ENCODE results near the gene DNAJC17.

DNAJC17 gene

DNA sequence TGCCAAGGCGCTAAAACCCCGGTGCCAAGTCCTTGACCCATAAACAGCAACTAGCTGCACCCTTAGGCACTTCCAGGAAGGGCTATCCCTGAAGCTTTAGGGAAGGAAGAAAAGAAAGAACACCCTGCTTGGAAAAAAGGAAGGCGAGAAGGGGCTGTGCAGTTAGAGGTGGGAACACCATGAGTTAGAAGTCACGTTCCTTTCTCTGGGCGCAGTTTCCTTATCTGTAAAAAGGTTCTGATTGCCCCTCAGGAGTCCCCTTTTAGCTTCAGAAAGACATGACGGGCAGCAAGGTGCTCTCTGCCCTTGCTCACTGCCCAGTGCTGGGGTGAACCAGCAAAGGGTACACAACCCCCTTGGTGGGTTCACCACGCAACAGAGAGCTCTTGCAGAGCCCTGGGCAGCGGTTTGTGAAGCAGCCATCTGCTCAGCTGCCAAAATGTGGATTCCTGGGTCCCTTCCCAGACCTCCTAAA lies 42.6 kb downstream of the DNAJC17 start:
- Histone ChIP-seq H3K9ac (ENCODE audit: low read length) (peak overlapping the region; percentile 76), H3K27me3 (ENCODE audit: control insufficient read depth, insufficient read depth, low read length) (no peaks in the 10 kb centered on the region), H3K36me3 (ENCODE audit: control insufficient read depth, insufficient read depth, low read length) (peaks cover 16% of the 10 kb centered on the region; the same call in 1 of the 2 replicates), H3K4me3 (ENCODE audit: low read depth, low read length) (peak overlapping the region; percentile 94), H3K27ac (ENCODE audit: low read depth, low read length) (no peak overlapping the region), H3K9me3 (ENCODE audit: control insufficient read depth, insufficient read depth, low read depth, low read length) (no peaks in the 10 kb centered on the region), H3K4me1 (ENCODE audit: control insufficient read depth, insufficient read depth, low read length) (peaks cover 48% of the 10 kb centered on the region)

DNA sequence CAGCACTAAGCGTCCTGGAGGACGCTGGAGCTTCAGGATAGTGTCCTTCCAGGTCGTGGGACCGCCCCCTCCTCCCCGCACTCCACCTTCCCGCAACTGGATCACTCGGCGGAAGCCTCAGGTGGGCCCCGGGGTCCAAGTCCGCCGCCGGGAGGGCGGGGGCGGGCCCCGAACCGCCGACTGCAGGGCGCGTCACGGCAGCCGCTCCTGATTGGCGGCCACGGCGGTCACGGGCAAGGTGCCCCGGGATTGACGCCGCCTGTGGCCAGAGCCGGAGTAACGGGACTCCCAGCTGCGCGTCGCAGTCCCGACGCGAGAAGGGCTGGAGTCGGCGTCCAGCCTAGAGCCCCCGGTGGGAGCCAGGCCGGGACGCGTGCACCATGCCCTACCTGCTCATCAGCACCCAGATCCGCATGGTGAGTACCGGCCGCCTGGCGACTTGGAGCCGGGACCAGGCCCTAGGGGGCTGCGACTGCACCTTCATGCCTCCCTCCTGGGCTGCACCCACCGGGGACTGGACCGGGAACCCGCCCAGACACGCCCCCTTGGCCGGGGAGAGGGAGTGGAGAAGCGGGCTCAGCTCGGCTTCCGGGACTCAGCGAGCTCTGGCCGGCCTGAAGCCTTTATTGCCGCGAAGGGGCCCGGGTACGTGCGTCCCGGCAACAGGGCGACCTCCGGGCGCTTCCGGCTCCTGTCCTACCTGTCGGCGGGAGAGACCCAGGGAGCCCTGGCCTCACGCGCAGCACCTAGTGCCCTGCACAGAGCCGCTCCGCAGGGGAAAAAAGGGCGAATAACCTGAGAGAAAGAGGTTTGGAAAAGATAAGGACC lies 43.3 kb downstream of the DNAJC17 start, which contains the start of gene GCHFR:
TSS of gene GCHFR (plus strand) at position 268 of the 828 bp plus-strand sequence. CDS start at position 381, 113 bp downstream.
- Histone ChIP-seq H3K4me3 (ENCODE audit: low read depth, low read length) (peak within 1 kb of the TSS; percentile 94), H3K9me3 (ENCODE audit: control insufficient read depth, insufficient read depth, low read depth, low read length) (no peaks in the 10 kb centered on the region), H3K27me3 (ENCODE audit: control insufficient read depth, insufficient read depth, low read length) (no peaks in the 10 kb centered on the region), H3K9ac (ENCODE audit: low read length) (peak within 1 kb of the TSS; percentile 76), H3K27ac (ENCODE audit: low read depth, low read length) (peak within 1 kb of the TSS; percentile 61; the same call in 1 of the 2 replicates), H3K4me1 (ENCODE audit: control insufficient read depth, insufficient read depth, low read length) (peaks cover 48% of the 10 kb centered on the region), H3K36me3 (ENCODE audit: control insufficient read depth, insufficient read depth, low read length) (peaks cover 16% of the 10 kb centered on the region; the same call in 1 of the 2 replicates)

DNA sequence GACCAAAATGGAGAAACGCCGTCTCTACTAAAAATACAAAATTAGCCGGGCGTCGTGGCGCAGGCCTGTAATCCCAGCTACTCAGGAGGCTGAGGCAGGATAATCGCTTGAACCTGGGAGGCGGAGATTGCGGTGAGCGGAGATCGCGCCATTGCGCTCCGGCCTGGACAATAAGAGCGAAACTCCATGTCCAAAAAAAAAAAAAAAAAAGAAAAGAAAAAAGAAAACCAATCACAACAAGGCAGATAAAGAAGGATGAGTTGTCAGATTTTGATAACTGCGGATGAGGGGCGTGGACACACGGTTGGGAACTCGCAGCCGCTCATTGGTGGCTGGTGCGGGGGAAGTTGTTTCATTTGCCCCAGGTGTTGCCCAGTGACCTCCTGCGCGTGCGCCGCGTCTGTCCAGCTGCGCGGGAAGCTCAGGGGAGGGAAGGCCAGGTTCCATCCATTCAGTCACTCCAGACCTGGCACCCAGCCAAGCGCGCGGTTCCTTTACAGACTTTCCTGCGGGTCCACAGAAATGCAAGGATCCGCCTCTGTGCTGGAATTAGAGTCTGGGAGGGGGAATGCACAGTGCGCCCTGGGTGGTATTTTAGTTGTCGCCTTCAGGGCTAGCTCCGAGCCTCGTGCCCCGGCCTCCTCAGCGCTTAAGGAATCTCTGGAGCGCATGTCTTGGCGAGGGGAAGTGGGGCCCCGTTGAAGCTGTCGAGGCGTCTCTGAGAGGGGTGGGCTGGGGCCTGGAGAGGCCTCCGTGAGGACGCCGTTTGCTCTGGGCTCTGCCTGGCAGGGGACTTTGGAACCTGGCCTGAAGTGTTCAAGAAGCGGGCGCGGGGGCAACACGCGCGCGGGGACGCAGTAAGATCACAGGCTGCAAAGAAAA lies 44.1 kb downstream of the DNAJC17 start:
- peaks cover 11% of the 10 kb centered on the region; the same call in 1 of the 2 replicates for H3K36me3 ChIP-seq (ENCODE audit: control insufficient read depth, insufficient read depth, low read length)
- H3K27ac ChIP-seq (ENCODE audit: low read depth, low read length), result peak overlapping the region; percentile 61; the same call in 1 of the 2 replicates
- peak overlapping the region; percentile 94 for H3K4me3 ChIP-seq (ENCODE audit: low read depth, low read length)
- no peaks in the 10 kb centered on the region for H3K27me3 ChIP-seq (ENCODE audit: control insufficient read depth, insufficient read depth, low read length)
- peaks cover 43% of the 10 kb centered on the region for H3K4me1 ChIP-seq (ENCODE audit: control insufficient read depth, insufficient read depth, low read length)
- no peaks in the 10 kb centered on the region for H3K9me3 ChIP-seq (ENCODE audit: control insufficient read depth, insufficient read depth, low read depth, low read length)
- peak overlapping the region; percentile 76 for H3K9ac ChIP-seq (ENCODE audit: low read length)

DNA sequence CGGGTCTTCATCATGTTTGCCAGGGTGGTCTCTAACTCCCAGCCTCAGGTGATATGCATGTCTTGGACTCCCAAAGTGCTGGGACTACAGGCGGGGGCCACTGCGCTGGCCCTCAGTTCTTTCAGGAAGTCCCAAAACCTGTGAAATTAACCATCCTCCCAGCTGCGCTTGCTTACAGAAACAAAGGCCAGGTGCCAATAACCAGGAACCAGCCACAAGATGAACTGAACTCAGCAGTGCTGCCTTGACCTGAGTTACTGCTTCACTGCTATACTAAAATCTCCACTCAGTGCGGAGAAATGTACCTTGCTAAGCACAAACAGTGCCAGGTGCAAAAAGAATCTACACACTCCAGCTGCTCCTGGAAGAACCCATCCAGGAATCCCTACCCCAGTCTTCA lies 47.3 kb downstream of the DNAJC17 start:
- no peak overlapping the region for H3K27ac ChIP-seq (ENCODE audit: low read depth, low read length)

DNA sequence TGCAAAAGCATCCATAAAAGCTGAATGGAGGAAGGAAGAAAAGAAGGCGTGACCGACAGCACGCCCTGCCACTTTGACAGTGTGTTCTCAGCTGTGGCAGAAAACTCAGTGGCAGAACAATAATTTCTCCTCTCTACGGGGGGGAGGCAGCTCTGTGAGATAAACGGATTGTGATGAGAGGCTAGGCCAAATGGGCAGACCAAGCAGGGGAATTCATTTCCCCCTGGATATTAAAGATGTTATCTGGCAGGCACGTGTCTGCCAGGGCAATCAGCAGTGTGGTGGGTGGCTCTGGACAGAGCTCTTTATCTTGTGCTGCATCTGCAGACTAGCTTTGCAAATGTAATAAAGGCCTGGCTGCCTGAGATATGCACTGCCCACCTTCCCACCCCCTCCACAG lies 50.3 kb downstream of the DNAJC17 start:
- Histone ChIP-seq H3K36me3 (ENCODE audit: control insufficient read depth, insufficient read depth, low read length) (peaks cover 4% of the 10 kb centered on the region), H3K9ac (ENCODE audit: low read length) (no peak overlapping the region), H3K27me3 (ENCODE audit: control insufficient read depth, insufficient read depth, low read length) (no peaks in the 10 kb centered on the region), H3K4me3 (ENCODE audit: low read depth, low read length) (no peak overlapping the region), H3K9me3 (ENCODE audit: control insufficient read depth, insufficient read depth, low read depth, low read length) (no peaks in the 10 kb centered on the region), H3K27ac (ENCODE audit: low read depth, low read length) (no peak overlapping the region), H3K4me1 (ENCODE audit: control insufficient read depth, insufficient read depth, low read length) (peaks cover 6% of the 10 kb centered on the region; the same call in 1 of the 2 replicates)

More for the DNA sequence above, 47.3 kb downstream of the DNAJC17 start:
- Histone ChIP-seq H3K4me1 (ENCODE audit: control insufficient read depth, insufficient read depth, low read length) (peaks cover 18% of the 10 kb centered on the region), H3K4me3 (ENCODE audit: low read depth, low read length) (no peak overlapping the region), H3K36me3 (ENCODE audit: control insufficient read depth, insufficient read depth, low read length) (no peaks in the 10 kb centered on the region), H3K9me3 (ENCODE audit: control insufficient read depth, insufficient read depth, low read depth, low read length) (no peaks in the 10 kb centered on the region), H3K27me3 (ENCODE audit: control insufficient read depth, insufficient read depth, low read length) (no peaks in the 10 kb centered on the region), H3K9ac (ENCODE audit: low read length) (no peak overlapping the region)

DNA sequence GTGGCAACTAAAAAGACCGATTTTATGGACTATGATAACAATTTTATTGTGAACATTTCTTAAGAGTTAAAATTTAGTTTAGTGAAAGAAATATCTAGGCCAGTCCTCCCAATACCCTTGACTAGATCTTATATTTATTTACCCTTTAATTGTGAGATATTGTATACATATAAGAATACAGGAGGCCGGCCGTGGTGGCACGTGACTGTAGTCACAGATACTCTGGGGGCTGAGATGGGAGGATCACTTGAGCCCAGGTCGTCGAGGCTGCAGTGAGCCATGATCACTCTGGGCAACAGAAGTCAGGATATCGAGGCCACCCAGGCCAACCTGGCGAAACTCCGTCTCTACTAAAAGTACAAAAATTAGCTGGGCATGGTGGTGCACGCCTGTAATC lies 51.5 kb downstream of the DNAJC17 start:
- H3K27ac ChIP-seq (ENCODE audit: low read depth, low read length), result peak overlapping the region; percentile 92
- peaks cover 15% of the 10 kb centered on the region for H3K36me3 ChIP-seq (ENCODE audit: control insufficient read depth, insufficient read depth, low read length)
- H3K27me3 ChIP-seq (ENCODE audit: control insufficient read depth, insufficient read depth, low read length), result no peaks in the 10 kb centered on the region
- peak overlapping the region; percentile 84 for H3K9ac ChIP-seq (ENCODE audit: low read length)
- peak overlapping the region; percentile 98 for H3K4me3 ChIP-seq (ENCODE audit: low read depth, low read length)
- peaks cover 6% of the 10 kb centered on the region; the same call in 1 of the 2 replicates for H3K4me1 ChIP-seq (ENCODE audit: control insufficient read depth, insufficient read depth, low read length)
- H3K9me3 ChIP-seq (ENCODE audit: control insufficient read depth, insufficient read depth, low read depth, low read length), result no peaks in the 10 kb centered on the region

DNA sequence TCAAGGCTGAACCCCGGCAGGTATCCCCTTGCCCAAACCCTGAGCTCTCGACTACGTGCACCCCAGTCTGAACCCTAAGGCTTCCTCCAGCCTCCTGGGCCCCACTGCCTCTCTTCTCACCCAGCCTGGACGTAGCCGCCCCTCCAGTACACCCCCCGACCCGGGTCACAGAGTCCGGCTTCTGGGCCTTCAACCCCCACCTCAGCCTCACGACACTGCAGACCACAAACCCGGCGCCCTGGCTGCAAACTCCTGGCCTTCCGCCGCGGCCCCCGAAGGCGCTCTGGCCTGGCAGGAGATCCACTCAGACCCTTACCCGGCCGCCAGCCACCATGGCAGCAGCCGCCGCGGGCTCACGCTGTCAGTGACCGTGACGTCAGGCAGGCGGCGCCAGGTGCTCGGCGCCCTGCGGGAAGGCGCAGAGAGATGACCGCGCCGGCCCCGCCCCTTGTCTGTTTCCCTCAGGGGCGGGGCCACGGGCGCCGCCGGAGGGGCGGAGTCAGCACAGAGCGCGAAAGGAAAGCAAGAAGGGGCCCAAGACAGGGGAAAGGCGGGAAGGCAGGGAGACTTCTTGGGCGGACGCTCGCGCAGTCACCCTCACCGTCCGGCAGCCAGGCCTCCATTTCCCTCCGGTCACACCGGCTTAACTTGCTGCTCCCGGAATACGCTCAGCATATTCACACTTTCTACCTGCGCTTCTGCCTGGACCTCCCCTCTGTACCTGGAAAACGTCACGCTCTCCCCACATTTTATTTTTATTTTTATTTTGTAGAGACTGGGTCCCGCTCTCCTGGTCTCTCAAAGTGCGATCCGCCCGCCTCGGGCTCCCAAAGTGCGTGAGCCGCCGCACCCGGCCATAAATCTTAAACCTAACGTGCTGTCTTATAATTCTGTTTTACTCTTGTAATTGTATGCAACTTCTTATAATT lies 52.1 kb downstream of the DNAJC17 start, which contains the start of gene RMDN3:
TSS of gene RMDN3 (minus strand) at position 372 of the 929 bp plus-strand sequence. CDS start 471 bp downstream, outside the sequence.
- Histone ChIP-seq H3K4me3 (ENCODE audit: low read depth, low read length) (peak within 1 kb of the TSS; percentile 98), H3K9me3 (ENCODE audit: control insufficient read depth, insufficient read depth, low read depth, low read length) (no peaks in the 10 kb centered on the region), H3K4me1 (ENCODE audit: control insufficient read depth, insufficient read depth, low read length) (peaks cover 6% of the 10 kb centered on the region; the same call in 1 of the 2 replicates), H3K36me3 (ENCODE audit: control insufficient read depth, insufficient read depth, low read length) (peaks cover 21% of the 10 kb centered on the region), H3K27me3 (ENCODE audit: control insufficient read depth, insufficient read depth, low read length) (no peaks in the 10 kb centered on the region), H3K9ac (ENCODE audit: low read length) (peak within 1 kb of the TSS; percentile 84), H3K27ac (ENCODE audit: low read depth, low read length) (peak within 1 kb of the TSS; percentile 92)

DNA sequence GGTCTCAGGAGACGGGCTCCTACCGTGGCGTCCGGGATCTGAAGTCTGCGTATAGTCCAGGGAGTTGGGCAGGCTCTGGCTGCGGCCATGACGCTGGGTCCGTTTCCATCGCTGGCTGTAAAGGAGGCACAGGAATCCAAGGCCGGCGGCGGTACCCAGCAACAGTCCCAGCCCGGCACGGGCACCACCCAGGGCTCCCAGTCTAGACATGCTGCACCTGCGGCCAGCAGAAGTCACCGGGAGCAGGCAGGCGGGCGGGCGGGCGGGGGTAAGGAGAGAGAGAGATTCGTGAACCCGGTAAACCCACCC lies 52.7 kb downstream of the DNAJC17 start:
- H3K9me3 ChIP-seq (ENCODE audit: control insufficient read depth, insufficient read depth, low read depth, low read length), result no peaks in the 10 kb centered on the region
- H3K27ac ChIP-seq (ENCODE audit: low read depth, low read length), result no peak overlapping the region
- peak overlapping the region; percentile 80 for H3K9ac ChIP-seq (ENCODE audit: low read length)
- H3K27me3 ChIP-seq (ENCODE audit: control insufficient read depth, insufficient read depth, low read length), result no peaks in the 10 kb centered on the region
- H3K36me3 ChIP-seq (ENCODE audit: control insufficient read depth, insufficient read depth, low read length), result peaks cover 21% of the 10 kb centered on the region
- H3K4me3 ChIP-seq (ENCODE audit: low read depth, low read length), result peak overlapping the region; percentile 98
- peaks cover 6% of the 10 kb centered on the region; the same call in 1 of the 2 replicates for H3K4me1 ChIP-seq (ENCODE audit: control insufficient read depth, insufficient read depth, low read length)

DNA sequence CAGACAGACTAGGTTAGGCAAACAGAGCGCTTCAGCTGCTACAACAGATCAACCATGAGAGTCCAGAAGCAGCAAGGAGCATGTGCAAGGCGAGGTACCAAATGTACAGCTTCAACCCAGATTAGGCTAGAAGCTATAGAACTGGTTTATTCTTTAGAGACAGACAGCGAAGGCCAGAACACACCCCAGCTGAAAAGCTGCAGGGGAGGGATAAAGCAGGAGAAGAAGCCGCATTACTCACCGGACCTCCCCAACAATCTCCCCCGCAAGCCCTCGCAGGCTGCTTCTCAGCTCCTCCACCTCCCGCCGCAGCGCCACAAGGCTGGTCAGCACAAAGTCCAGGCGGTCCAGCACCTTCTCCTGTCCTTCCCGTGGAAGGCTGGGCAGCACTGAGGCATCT lies 55.5 kb downstream of the DNAJC17 start:
- Histone ChIP-seq H3K36me3 (ENCODE audit: control insufficient read depth, insufficient read depth, low read length) (peaks cover 23% of the 10 kb centered on the region), H3K27me3 (ENCODE audit: control insufficient read depth, insufficient read depth, low read length) (no peaks in the 10 kb centered on the region), H3K4me1 (ENCODE audit: control insufficient read depth, insufficient read depth, low read length) (peaks cover 6% of the 10 kb centered on the region; the same call in 1 of the 2 replicates)

DNA sequence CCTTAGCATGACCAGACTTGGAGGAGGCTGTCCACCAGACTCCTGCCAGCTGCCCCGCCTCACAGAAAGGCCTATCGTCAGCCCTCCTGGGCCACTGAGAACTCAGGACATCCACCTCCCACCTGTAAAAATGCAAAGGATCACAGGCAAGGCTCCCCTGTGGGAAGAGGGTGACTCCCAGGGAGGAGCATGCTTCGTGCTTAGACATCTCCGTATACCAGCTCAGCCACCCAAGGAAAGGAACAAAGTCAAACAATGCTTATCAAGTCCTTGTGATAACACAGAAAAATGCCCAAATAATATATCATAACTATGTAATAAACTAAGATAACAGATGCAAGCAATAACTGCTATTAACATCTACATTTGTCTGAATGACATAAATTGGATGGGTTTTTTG lies 56.4 kb downstream of the DNAJC17 start:
- Histone ChIP-seq H3K27ac (ENCODE audit: low read depth, low read length) (no peak overlapping the region), H3K9me3 (ENCODE audit: control insufficient read depth, insufficient read depth, low read depth, low read length) (no peaks in the 10 kb centered on the region), H3K9ac (ENCODE audit: low read length) (no peak overlapping the region), H3K36me3 (ENCODE audit: control insufficient read depth, insufficient read depth, low read length) (peaks cover 24% of the 10 kb centered on the region), H3K4me3 (ENCODE audit: low read depth, low read length) (no peak overlapping the region), H3K27me3 (ENCODE audit: control insufficient read depth, insufficient read depth, low read length) (no peaks in the 10 kb centered on the region), H3K4me1 (ENCODE audit: control insufficient read depth, insufficient read depth, low read length) (peaks cover 3% of the 10 kb centered on the region; the same call in 1 of the 2 replicates)

More for the DNA sequence above, 55.5 kb downstream of the DNAJC17 start:
- Histone ChIP-seq H3K4me3 (ENCODE audit: low read depth, low read length) (no peak overlapping the region), H3K9ac (ENCODE audit: low read length) (no peak overlapping the region), H3K27ac (ENCODE audit: low read depth, low read length) (no peak overlapping the region), H3K9me3 (ENCODE audit: control insufficient read depth, insufficient read depth, low read depth, low read length) (no peaks in the 10 kb centered on the region)
